Measurements from ENCODE around the gene SRSF9. TPM values are rescaled to one million over a fixed set of nuclear protein-coding genes. Genes with fewer than 3 reads are reported as not detected.

Gene SRSF9
- total RNA-seq, 2 donors from 2014 or later: 291 to 324 TPM

GRCh38 chr12:120429368-120429767, 40.2 kb downstream of the SRSF9 start:
- H3K9me3 ChIP-seq (ENCODE audit: control insufficient read depth, low read length): no peaks in the 10 kb centered on the region
- H3K4me3 ChIP-seq (ENCODE audit: low read length): no peak overlapping the region
- 50 to 77% methylated on average over 2 to 7 of the region's 7 CpGs for WGBS, 2 experiments (ENCODE audit: insufficient coverage in 1 of 2, insufficient read length in 1 of 2)
- peak; percentile 77 for DNase-seq
- peaks cover 7% of the 10 kb centered on the region for H3K4me1 ChIP-seq (ENCODE audit: control insufficient read depth, insufficient read depth, low read length)
- H3K27ac ChIP-seq (ENCODE audit: low read depth, low read length): no peak overlapping the region
- H3K27me3 ChIP-seq (ENCODE audit: control insufficient read depth, insufficient read depth, low read length, poor library complexity, severe bottlenecking): no peaks in the 10 kb centered on the region
- TF ChIP-seq CTCF (conservative IDR thresholded peaks at IDR 0.05): no peak
- peak overlapping the region; percentile 89 for H3K27ac Mint-ChIP-seq
- H3K4me3 Mint-ChIP-seq: no peak overlapping the region
- H3K36me3 ChIP-seq (ENCODE audit: control insufficient read depth, insufficient read depth, low read length): no peaks in the 10 kb centered on the region
- no peaks in the 10 kb centered on the region for H3K36me3 Mint-ChIP-seq (ENCODE audit: low read depth)
- H3K4me1 Mint-ChIP-seq: peaks cover 24% of the 10 kb centered on the region
- H3K9me3 Mint-ChIP-seq: peaks cover 5% of the 10 kb centered on the region
- no peak overlapping the region for H3K9ac ChIP-seq (ENCODE audit: extremely low read depth, low read length, poor library complexity, severe bottlenecking)
- peaks cover 1% of the 10 kb centered on the region for H3K27me3 Mint-ChIP-seq (ENCODE audit: insufficient read depth)

- no peak overlapping the region for H3K9ac ChIP-seq (ENCODE audit: extremely low read depth, low read length, poor library complexity, severe bottlenecking)
- Mint-ChIP-seq H3K27me3 (ENCODE audit: insufficient read depth) (no peaks in the 10 kb centered on the region), H3K36me3 (ENCODE audit: low read depth) (no peaks in the 10 kb centered on the region)
Observed at GRCh38 chr12:120428597-120429229, 40.8 kb downstream of the SRSF9 start.

GRCh38 chr12:120425797-120426196, 43.8 kb downstream of the SRSF9 start:
- no peak for TF ChIP-seq CTCF (conservative IDR thresholded peaks at IDR 0.05)
- Histone ChIP-seq H3K9ac (ENCODE audit: extremely low read depth, low read length, poor library complexity, severe bottlenecking) (no peak overlapping the region), H3K27ac (ENCODE audit: low read depth, low read length) (no peak overlapping the region), H3K4me3 (ENCODE audit: low read length) (no peak overlapping the region), H3K4me1 (ENCODE audit: control insufficient read depth, insufficient read depth, low read length) (peaks cover 7% of the 10 kb centered on the region), H3K9me3 (ENCODE audit: control insufficient read depth, low read length) (no peaks in the 10 kb centered on the region), H3K36me3 (ENCODE audit: control insufficient read depth, insufficient read depth, low read length) (no peaks in the 10 kb centered on the region), H3K27me3 (ENCODE audit: control insufficient read depth, insufficient read depth, low read length, poor library complexity, severe bottlenecking) (no peaks in the 10 kb centered on the region)
- Mint-ChIP-seq H3K36me3 (ENCODE audit: low read depth) (no peaks in the 10 kb centered on the region), H3K27ac (peak overlapping the region; percentile 88), H3K4me1 (peaks cover 31% of the 10 kb centered on the region), H3K9me3 (peaks cover 3% of the 10 kb centered on the region), H3K4me3 (no peak overlapping the region), H3K27me3 (ENCODE audit: insufficient read depth) (no peaks in the 10 kb centered on the region)
- no peak for DNase-seq
- WGBS, 2 experiments (ENCODE audit: insufficient coverage in 1 of 2, insufficient read length in 1 of 2): 60 to 77% methylated on average over 1 to 3 of the region's 3 CpGs

More at GRCh38 chr12:120428597-120429229, 40.8 kb downstream of the SRSF9 start:
- H3K36me3 ChIP-seq (ENCODE audit: control insufficient read depth, insufficient read depth, low read length): no peaks in the 10 kb centered on the region
- Mint-ChIP-seq H3K27ac (peak overlapping the region; percentile 78), H3K4me1 (peaks cover 26% of the 10 kb centered on the region), H3K9me3 (peaks cover 5% of the 10 kb centered on the region), H3K4me3 (no peak overlapping the region)
- H3K27ac ChIP-seq (ENCODE audit: low read depth, low read length): no peak overlapping the region
- no peak for TF ChIP-seq CTCF (conservative IDR thresholded peaks at IDR 0.05)
- H3K4me1 ChIP-seq (ENCODE audit: control insufficient read depth, insufficient read depth, low read length): peaks cover 7% of the 10 kb centered on the region
- no peaks in the 10 kb centered on the region for H3K9me3 ChIP-seq (ENCODE audit: control insufficient read depth, low read length)
- no peaks in the 10 kb centered on the region for H3K27me3 ChIP-seq (ENCODE audit: control insufficient read depth, insufficient read depth, low read length, poor library complexity, severe bottlenecking)
- WGBS, 2 experiments (ENCODE audit: insufficient coverage in 1 of 2, insufficient read length in 1 of 2): 84 to 89% methylated on average over 7 to 8 of the region's 8 CpGs
- DNase-seq: no peak
- no peak overlapping the region for H3K4me3 ChIP-seq (ENCODE audit: low read length)
